ENCODE data around the gene MDM2.
"Not testable (repeated sequence)": the region's sequence is repeated elsewhere in the genome, so short reads cannot be mapped to it uniquely, and the experiment has no call there.

The MDM2 gene

DNA sequence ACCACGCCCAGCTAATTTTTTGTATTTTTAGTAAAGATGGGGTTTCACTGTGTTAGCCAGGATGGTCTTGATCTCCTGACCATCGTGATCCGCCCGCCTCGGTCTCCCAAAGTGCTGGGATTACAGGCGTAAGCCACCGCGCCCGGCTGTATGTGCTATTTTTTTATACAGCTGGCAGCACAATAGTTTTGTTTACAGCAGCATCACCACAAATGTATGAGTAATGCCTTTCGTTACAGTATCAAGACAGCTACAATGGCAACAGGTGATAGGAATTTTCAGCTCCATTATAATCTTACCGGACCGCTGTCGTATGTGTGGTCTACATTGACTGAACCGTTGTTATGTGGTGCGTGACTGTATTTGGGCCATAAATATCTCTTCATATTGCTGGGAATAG is 11.6 kb upstream of the MDM2 start:
- H3K4me3 ChIP-seq (ENCODE audit: low read depth, low read length), result no peak overlapping the region
- TF ChIP-seq, protein P1, sequence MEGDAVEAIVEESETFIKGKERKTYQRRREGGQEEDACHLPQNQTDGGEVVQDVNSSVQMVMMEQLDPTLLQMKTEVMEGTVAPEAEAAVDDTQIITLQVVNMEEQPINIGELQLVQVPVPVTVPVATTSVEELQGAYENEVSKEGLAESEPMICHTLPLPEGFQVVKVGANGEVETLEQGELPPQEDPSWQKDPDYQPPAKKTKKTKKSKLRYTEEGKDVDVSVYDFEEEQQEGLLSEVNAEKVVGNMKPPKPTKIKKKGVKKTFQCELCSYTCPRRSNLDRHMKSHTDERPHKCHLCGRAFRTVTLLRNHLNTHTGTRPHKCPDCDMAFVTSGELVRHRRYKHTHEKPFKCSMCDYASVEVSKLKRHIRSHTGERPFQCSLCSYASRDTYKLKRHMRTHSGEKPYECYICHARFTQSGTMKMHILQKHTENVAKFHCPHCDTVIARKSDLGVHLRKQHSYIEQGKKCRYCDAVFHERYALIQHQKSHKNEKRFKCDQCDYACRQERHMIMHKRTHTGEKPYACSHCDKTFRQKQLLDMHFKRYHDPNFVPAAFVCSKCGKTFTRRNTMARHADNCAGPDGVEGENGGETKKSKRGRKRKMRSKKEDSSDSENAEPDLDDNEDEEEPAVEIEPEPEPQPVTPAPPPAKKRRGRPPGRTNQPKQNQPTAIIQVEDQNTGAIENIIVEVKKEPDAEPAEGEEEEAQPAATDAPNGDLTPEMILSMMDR (IDR thresholded peaks at IDR 0.05; ENCODE audit: control insufficient read depth, extremely low read depth, insufficient read depth), result no peak

DNA sequence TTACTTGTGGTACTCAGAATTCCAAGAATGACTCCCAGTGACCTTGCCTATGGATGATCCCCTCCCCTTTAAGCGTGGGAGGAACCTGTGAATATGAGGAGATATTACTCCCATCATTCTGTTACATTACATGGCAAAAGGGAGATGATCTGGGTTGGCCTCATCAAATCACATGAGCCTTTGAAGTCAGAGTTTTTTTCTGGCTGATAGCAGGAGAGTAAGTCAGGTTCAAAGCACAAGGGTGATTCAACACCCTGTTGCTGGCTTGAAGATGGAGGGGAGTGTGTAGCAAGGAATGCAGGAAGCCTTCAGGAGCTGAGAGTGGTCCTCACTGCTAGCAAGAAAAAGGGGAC is 9.1 kb upstream of the MDM2 start:
- TF ChIP-seq, protein P1 (IDR thresholded peaks at IDR 0.05; ENCODE audit: control insufficient read depth, extremely low read depth, insufficient read depth), result no peak
- no peak for DNase-seq (ENCODE audit: low read depth)

More for the DNA sequence above, 11.6 kb upstream of the MDM2 start:
- no peak for DNase-seq (ENCODE audit: low read depth)

DNA sequence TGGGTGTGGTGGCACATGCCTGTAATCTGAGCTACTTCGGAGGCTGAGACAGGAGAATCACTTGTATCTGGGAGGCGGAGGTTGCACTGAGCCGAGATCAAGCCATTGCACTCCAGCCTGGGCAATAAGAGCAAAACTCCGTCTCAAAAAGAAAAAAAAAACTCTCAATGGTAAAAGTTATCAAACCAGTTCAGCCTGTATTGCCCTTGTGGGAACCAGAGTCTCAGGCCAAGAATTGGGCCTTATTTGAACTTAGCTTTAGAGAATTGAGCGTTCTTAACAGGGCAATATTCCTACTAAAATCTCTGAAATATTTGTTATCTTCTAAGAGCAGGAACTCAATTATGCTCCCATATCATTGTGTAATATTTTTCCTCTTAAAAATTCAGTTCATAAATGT is 7.7 kb upstream of the MDM2 start:
- DNase-seq (ENCODE audit: low read depth), result peak; percentile 88
- no peak overlapping the region for H3K4me3 ChIP-seq (ENCODE audit: low read depth, low read length)
- TF ChIP-seq, protein P1 (IDR thresholded peaks at IDR 0.05; ENCODE audit: control insufficient read depth, extremely low read depth, insufficient read depth), result no peak

More for the DNA sequence above, 9.1 kb upstream of the MDM2 start:
- H3K4me3 ChIP-seq (ENCODE audit: low read depth, low read length), result no peak overlapping the region

DNA sequence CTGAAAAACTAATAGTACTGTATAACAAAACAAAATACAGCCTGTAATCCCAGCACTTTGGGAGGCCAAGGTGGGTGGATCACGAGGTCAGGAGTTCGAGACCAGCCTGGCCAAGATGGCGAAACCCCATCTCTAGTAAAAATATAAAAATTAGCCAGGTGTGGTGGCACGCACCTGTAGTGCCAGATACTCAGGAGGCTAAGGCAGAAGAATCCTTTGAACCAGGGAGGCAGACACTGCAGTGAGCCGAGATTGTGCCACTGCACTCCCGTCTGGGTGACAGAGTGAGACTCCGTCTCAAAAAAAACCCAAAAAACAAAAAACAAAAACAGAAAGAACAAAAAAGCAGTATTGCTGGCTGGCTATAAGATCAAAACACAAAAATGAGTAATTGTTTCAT is 6.9 kb upstream of the MDM2 start:
- not testable (repeated sequence) for H3K4me3 ChIP-seq (ENCODE audit: low read depth, low read length)

DNA sequence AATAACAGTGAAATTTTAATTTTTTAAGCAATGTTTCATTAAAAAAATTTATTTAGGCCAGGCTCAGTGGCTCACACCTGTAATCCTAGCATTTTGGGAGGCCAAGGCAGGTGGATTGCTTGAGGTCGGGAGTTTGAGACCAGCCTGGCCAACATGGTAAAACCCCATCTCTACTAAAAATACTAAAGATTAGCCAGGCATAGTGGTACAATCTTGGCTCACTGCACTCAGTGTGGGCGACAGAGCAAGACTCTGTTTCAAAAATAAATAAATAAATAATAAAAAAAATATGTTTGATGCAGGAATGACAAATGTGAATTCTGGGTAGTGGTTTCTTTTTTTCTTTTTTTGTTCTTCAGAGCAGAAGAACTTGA is 5.6 kb upstream of the MDM2 start:
- DNase-seq (ENCODE audit: low read depth); H3K4me3 ChIP-seq (ENCODE audit: low read depth, low read length): not testable (repeated sequence)

More for the DNA sequence above, 6.9 kb upstream of the MDM2 start:
- DNase-seq (ENCODE audit: low read depth), result not testable (repeated sequence)

DNA sequence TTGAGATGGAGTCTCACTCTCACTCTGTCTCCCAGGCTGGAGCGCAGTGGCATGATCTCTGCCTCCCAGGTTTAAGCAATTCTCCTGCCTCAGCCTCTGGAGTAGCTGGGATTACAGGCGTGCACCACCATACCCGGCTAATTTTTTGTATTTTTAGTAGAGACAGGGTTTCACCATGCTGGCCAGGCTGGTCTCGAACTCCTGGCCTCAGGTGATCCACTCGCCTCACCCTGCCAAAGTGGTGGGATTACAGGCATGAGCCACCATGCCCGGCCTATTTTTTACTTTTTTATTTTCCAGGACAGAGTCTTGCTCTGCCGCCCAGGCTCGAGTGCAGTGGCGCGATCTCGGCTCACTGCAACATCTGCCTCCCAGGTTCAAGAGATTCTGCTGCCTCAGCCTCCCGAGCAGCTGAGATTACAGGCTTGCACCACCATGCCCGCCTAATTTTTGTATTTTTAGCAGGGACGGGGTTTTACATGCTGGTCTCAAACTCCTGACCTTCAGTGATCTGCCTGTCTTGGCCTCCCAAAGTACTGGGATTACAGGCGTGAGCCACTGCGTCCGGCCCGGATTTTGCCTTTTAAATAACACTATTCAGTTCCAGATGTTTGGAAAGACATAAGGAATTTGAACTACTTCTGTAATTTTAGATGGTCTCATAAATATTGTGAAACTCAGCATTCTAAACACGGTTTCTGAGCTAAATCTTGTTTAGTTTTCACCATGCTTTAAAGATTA is 4.9 kb upstream of the MDM2 start:
- not testable (repeated sequence) for DNase-seq (ENCODE audit: low read depth); H3K4me3 ChIP-seq (ENCODE audit: low read depth, low read length)

DNA sequence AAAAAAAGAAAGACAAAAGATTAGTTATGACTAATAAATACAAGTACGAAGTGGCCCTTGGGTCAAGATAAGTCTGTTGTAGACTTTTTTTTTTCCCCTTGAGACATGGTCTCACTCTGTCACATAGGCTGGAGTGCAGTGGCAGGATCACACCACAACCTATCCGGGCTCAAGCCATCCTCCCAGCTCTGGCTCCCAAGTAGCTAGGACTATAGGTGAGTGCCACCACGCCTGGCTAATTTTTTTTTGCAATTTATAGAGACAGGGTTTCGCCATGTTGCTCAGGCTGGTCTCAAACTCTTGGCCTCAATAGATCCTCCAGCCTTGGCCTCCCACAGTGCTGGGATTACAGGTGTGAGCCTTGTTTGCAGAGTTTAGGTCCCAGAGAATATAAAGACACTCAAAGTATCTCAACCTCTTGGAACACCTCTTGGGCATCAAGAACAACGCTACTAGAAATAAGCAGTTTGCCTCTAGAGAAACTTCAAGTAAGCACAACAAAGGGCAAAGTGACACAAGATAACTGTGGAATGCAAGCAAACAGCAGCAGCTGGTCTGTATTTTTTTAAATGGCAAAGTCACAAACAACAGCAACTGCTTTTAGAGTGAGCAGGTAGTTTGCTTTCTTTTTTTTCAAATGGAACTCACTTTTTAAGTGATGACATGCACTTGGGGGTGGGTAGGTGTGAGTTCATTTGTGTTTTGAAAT is 3.9 kb upstream of the MDM2 start:
- DNase-seq (ENCODE audit: low read depth), result no peak
- TF ChIP-seq, protein P1 (IDR thresholded peaks at IDR 0.05; ENCODE audit: control insufficient read depth, extremely low read depth, insufficient read depth), result no peak
- no peak overlapping the region for H3K4me3 ChIP-seq (ENCODE audit: low read depth, low read length)

DNA sequence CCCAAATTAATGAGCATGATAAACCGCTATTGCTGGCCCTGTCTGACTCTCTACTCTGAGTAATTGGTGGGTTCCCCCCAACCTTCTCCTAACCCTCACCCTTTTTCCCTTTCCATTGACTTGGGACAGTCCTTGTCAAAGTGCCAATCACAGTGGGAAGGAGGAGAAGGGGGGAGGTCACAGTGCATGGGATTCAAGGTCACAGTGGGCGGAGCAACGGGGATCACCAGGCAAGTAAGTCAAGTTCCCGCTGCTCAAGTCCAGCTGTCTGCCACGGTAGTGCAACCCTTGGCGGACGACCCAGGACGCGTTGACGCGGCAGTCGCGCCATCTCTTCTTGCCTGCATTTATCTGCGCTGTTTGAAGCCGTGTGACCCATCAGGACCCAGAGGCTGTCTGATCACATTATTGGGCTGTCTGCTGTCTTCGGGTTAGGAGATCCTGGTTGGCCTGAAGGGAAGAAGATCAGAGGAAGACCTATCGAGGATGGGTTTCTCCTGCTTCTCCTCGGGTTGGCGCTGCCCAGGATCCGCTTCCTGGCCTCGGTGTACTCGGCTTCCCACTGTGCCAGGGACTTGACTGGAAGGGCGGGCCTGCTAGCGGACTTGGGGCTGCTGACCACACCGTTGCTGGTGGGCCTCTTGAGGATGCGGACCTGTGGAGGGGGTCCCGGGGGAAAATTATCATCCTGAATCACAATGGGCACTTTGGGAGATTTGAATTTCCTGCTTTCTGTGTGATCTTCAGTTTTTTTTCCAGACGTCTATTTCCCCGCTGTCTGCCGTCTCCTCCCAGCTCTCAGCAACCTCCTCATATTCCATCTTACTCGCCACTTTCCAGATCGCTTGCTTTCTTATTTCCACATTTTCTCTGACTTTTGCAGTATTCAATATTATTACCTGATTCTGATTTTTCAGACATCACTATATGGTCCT is 3.1 kb upstream of the MDM2 start:
- no peak overlapping the region for H3K4me3 ChIP-seq (ENCODE audit: low read depth, low read length)
- no peak for DNase-seq (ENCODE audit: low read depth)
- TF ChIP-seq, protein P1 (IDR thresholded peaks at IDR 0.05; ENCODE audit: control insufficient read depth, extremely low read depth, insufficient read depth), result no peak

Measured in LNCaP clone FGC (cell line).